NCI-H2171 treated with DMSO at 0.1 percent for 48 hours (cell line): Measurements from ENCODE around the gene NHEJ1.

Experiments
- DNase-seq: peaks from one replicate; lab custom pipeline; 2025; lab: John Stamatoyannopoulos, UW

The NHEJ1 gene

DNA sequence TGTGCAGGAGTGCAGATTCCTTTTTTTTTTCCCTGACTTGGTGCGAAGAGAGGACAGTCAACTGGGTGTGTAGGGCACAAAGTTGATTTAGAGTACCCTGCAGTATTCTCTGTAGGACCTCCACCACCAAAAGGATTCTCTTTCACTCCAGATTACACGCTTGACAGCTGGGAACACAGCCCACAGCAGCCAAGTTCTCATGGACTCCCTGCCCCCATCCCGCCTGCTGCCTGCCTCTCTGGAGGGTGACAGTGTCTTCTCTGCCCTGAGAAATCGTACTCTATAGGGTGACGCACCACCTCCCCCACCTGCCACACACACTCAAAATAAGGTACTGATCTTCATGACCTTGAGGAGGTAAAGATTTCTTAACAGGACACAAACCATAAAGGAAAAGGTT, 73.3 kb downstream of the NHEJ1 start:
- DNase-seq, result peak; percentile 84

- no peak for DNase-seq
Measured at GRCh38 chr2:219086196-219086595, 74.4 kb downstream of the NHEJ1 start.

DNA sequence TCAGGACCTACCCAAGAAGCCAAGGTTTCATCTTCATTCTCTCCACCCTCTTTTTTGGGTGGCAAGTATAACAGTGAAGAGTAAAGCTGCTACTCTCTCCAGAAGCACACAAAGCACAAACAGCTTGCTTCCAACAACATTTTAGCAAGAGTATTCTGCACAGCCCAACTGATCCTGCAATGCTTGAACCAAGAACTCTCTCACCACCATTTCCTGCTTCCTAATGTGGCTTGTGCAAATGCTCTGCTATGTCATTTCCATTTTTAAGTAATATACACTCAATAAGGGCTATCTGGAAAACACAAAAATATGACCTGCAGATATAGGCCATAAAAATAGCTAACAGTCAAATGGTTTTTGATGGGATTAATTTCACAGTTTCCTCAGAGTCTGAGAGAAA, 75.8 kb downstream of the NHEJ1 start:
- DNase-seq, result no peak

- no peak for DNase-seq
Measured at GRCh38 chr2:219082332-219082958, 78.2 kb downstream of the NHEJ1 start.

- no peak for DNase-seq
Measured at GRCh38 chr2:219081701-219082331, 78.8 kb downstream of the NHEJ1 start.

- DNase-seq, result no peak
Measured at GRCh38 chr2:219081096-219081495, 79.5 kb downstream of the NHEJ1 start.

DNA sequence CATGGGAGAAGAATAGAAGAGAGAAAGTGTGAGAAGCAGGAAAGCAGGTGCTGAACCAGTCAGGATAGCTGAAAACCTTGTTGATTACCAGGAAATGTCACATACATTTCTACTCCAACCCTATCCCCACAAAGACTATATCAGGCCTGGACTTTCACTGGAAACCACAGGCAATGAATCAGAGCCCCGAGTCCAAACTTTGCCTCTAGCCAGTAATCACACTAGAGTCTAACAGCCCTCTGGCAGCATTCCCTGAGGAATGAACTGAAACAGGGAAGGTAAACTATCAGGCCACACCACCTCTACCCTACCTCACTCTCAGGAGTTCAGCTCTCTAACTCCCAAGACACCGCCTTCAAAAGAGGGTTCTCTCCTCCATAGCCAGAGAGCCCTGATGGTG, 81.2 kb downstream of the NHEJ1 start:
- no peak for DNase-seq

DNA sequence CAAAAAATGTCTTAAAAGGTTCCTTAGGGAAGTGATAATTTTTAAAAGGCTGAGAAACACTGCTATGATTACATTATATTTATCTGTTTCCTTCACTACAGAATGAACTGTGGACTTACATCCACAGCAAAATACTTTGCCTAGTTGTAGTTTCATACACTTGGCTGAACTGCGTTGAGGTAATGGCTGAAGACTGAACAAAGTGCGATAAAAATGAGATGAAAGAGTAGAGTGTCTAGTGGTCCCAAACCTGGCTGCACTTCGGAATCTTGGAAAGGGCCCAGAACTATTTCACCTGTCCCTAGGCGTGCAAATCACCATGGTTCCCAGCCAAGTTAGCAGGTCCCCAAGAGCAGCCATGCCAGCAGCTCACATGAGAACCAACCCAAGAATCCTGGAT, 81.7 kb downstream of the NHEJ1 start:
- DNase-seq, result no peak

- no peak for DNase-seq
Measured at GRCh38 chr2:219078126-219078525, 82.5 kb downstream of the NHEJ1 start.

DNA sequence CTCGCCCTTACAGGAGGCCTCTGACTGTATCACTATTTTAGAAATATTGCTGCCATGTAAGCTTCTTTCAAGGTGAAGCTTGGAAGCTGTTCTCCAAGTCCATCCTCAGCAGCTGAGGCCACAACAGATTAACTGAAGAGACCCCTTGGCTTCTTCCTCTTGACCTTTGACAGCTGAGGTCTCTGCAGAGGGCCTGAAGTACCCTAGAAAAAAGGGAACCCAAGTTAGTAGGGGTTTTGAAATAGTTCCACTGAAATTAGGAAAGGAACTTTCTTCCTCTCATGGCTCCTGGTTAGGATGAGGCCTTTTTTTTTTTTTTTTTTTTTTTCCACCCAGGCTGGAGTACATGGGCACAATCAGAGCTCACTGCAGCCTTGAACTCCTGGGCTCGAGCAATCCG, 84.4 kb downstream of the NHEJ1 start:
- DNase-seq, result no peak

- DNase-seq, result peak; percentile 59
Measured at GRCh38 chr2:219073413-219074129, 87.0 kb downstream of the NHEJ1 start.

GRCh38 chr2:219072741-219073250, 87.8 kb downstream of the NHEJ1 start:
- DNase-seq, result no peak

- no peak for DNase-seq
Measured at GRCh38 chr2:219071131-219071816, 89.3 kb downstream of the NHEJ1 start.

DNA sequence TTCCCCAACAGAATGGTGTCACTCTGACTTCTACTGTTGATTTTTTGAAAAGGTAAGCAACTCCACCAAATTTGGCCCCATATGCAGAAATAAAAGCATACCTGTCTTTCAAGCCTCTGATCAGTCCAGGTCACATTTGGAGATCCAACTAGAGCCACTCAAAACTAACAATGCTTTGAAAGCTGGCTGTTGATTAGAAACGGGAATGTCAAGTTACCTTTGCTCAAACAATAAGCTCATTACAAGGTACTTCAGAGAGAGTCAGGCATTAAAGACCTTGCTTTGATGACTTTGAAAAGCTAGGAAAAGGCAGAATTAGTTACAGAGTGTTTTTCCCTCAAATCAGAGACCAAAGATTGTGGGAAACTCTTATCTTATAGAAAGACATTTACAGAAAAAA, 95.1 kb downstream of the NHEJ1 start:
- DNase-seq, result no peak

GRCh38 chr2:219062081-219062480, 98.5 kb downstream of the NHEJ1 start:
- DNase-seq, result no peak

DNA sequence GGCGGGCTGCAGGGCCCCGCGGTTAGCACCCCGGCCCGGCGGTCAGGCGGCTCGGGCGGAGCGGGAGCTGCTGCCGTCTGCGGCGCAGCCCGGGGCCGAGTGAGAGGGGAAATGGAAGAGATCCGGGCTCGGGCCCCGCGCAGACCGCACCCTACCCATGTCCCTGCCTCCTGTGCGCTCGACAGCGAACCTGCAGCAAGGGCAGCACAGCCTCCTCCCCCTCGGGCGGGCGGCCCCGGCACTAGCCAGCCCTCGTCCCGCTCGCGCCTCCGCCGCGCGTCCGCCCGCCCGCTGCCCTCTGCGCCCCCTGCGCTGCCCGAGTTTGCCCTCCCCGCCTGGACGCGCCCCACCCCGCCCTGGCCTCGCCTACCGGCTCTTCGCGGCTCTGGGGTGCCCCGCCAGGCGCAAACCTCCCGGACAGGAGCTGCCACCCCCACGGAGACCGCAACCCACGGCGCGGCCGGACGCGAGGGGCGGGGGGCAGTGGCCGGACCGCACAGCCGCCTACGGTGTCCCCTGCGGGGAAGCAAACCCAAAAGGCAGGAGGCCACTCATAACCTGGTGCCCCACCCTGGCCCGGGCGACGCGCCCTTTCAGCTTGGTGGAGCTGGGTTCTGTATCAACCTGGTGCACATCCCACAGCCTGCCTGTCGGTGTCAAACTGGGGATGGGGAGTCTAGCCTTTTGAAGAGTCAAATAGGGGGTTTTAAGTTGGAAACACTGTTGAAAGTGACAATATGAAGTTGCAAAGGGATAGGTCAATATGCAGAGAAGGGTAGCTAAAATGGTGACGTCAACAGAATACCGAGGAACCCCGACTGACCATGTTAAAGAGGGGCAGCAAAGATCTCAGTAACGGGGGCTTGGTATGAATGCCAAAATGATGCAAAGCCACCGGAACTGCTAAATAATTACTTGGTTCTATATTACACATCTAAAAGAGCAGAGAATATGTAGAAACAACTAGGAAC, 99.5 kb downstream of the NHEJ1 start, which contains the start of gene IHH:
TSS of gene IHH (minus strand) at position 101 of the 971 bp plus-strand sequence. CDS start 454 bp downstream, outside the sequence.
- peak; percentile 7 for DNase-seq

DNA sequence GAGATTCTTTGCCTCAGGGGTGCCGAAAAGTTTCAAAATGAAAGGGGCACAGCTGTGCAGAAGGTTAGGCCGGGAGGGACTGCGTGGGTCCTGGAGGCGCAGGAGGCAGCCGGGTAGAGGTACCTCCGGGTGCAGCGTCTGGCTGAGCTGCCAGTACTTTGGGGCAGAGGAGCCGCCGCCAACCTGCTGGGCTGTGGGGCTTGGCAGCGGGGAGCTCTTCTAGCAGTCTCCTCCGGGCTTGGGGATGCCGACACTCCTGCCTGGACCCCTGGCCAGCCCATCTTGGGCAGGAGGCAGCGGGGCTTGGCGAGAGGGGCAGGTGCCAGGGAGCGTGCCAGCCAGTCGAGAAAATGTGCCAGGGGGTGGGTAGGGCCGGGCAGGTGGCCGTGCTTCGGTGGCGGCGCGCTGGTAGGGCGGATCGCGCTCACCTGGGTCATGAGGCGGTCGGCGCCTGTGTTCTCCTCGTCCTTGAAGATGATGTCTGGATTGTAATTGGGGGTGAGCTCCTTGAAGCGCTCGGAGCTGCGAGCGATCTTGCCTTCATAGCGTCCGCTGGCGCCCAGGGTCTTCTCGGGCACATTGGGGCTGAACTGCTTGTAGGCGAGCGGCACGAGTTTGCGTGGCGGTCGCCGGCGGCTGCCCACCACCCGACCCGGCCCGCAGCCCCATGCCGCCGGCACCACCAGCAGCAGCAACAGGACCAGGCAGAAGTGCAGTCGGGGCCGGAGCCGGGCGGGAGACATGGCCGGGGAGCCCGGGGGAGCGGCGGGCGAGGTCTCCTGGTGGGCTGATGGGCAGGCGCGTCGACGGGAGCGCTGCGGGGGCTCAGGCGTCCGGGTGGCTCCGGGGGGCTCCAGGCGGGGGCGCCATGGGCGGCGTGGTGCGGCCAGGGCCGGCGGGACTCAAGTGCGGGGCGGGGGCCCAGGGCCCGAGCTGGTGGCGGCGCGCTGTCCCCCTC, 100.6 kb downstream of the NHEJ1 start:
- DNase-seq, result peak; percentile 31

- no peak for DNase-seq
Measured at GRCh38 chr2:219059375-219059724, 101.3 kb downstream of the NHEJ1 start.

DNA sequence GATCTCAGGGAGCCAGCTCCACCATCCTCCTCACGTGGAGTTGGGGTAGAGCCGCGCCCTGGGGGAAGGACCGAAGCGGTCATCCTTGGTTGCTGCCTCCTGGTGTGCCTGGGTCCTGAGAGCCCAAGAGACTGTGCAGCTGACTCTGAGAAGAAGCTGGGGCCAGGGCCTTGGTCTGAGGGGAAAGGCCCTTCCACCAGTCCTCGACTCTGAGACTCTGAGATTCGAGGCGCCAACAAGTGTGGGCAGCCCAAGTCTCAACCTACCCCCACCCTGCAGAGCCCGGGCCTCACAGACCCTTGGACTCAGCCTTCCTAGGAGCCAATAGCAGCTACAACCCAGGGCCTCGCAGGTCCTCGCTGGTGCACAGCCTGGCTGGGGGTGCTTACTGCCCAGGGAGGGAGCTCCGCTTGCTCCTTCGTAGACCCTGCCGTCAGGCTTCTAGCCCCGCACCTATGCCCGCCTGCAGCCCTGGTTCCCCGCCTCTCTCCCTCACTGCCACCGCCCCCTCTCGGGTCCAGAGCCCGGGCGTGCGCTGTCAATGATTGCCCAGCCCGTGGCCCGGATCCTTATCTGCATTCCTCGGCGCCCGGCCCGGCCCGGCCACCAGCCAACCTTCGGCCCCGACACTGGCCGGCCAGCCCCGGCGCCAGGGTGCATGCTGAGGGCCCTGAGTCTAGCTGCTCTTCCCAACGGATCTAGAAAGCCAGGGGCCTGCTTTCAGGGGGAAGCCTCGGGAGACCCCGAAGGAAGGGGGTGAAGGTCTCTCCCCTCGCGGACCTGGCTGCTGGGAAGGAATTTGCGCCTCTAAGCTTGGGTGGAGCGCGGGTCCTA, 101.9 kb downstream of the NHEJ1 start:
- DNase-seq, result no peak
